Chondrocyte (in vitro differentiated cells): ENCODE data around the gene MRPL24. TPM values are rescaled to one million over a fixed set of nuclear protein-coding genes. Genes with fewer than 3 reads are reported as not detected.

Experiments
- DNase-seq: peaks from one replicate; pipeline ENCODE4 v3.0.0; 2021; ENCODE audit warnings: mixed read lengths, low spot score
- H3K27ac Mint-ChIP-seq: one replicate; pipeline ENCODE4 v1.8.0; 2021; ENCODE audit warnings: mild to moderate bottlenecking, moderate library complexity, mixed read lengths; ENCODE audit not compliant: unreplicated experiment
- H3K27me3 Mint-ChIP-seq: 2 replicates; pipeline ENCODE4 v1.8.0; 2021; ENCODE audit warnings: low read depth, mixed read lengths
- H3K36me3 Mint-ChIP-seq: 2 replicates; pipeline ENCODE4 v1.8.0; 2021; ENCODE audit warnings: low read depth, mixed read lengths
- H3K4me1 Mint-ChIP-seq: 2 replicates; pipeline ENCODE4 v1.8.0; 2021; ENCODE audit warnings: low read depth, mild to moderate bottlenecking, mixed read lengths
- H3K4me3 Mint-ChIP-seq: one replicate; pipeline ENCODE4 v1.8.0; 2021; ENCODE audit warnings: mild to moderate bottlenecking, moderate library complexity, mixed read lengths; ENCODE audit not compliant: unreplicated experiment
- H3K9me3 Mint-ChIP-seq: 2 replicates; pipeline ENCODE4 v1.8.0; 2021; ENCODE audit warnings: low read depth, mixed read lengths
- total RNA-seq: library from RNA; stranded (reverse); gene quantifications from 3 replicates; pipeline ENCODE4 v1.2.1, GENCODE V29; 2021
- TF ChIP-seq, protein P1 (sequence below): fragments of 200-600 bp; sonication (generic); IDR thresholded peaks from 2 replicates; pipeline ENCODE4 v1.5.0; 2021; ENCODE audit warnings: antibody characterized with exemption, mild to moderate bottlenecking, moderate library complexity

The MRPL24 gene
- total RNA-seq, 1 donor from 2014 or later = 40.3 TPM

- Mint-ChIP-seq H3K4me1 (peaks cover 28% of the 10 kb centered on the region), H3K9me3 (no peaks in the 10 kb centered on the region), H3K36me3 (peaks cover 14% of the 10 kb centered on the region), H3K4me3 (no peak overlapping the region), H3K27me3 (no peaks in the 10 kb centered on the region), H3K27ac (no peak overlapping the region)
- DNase-seq = no peak
- TF ChIP-seq, protein P1, sequence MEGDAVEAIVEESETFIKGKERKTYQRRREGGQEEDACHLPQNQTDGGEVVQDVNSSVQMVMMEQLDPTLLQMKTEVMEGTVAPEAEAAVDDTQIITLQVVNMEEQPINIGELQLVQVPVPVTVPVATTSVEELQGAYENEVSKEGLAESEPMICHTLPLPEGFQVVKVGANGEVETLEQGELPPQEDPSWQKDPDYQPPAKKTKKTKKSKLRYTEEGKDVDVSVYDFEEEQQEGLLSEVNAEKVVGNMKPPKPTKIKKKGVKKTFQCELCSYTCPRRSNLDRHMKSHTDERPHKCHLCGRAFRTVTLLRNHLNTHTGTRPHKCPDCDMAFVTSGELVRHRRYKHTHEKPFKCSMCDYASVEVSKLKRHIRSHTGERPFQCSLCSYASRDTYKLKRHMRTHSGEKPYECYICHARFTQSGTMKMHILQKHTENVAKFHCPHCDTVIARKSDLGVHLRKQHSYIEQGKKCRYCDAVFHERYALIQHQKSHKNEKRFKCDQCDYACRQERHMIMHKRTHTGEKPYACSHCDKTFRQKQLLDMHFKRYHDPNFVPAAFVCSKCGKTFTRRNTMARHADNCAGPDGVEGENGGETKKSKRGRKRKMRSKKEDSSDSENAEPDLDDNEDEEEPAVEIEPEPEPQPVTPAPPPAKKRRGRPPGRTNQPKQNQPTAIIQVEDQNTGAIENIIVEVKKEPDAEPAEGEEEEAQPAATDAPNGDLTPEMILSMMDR = no peak
These were observed 40.0 kb downstream of the MRPL24 start for GRCh38 chr1:156700736-156701531.

DNA sequence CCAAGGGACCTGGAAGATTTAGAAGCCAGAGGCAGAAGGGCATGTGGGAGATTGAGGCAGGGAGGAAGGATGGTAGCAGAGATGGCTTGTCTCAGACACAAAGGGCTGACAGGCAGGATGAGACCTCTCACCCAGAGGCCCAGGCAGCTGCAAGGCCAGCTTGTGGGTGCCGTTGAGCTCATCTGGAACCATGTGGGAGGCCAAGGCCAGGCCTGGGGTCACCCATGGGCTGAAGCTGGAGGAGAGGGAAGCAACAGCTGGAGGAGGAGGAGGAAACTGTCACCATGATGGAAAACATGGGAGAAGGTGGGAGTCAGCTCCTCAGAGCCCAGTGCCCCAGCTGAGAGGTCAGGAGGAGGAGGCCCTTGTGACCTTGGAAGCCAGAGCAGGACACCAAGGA, 41.9 kb downstream of the MRPL24 start:
- DNase-seq = no peak
- no peaks in the 10 kb centered on the region for H3K27me3 Mint-ChIP-seq
- TF ChIP-seq, protein P1 = no peak
- peaks cover 17% of the 10 kb centered on the region for H3K4me1 Mint-ChIP-seq
- peaks cover 14% of the 10 kb centered on the region for H3K36me3 Mint-ChIP-seq
- H3K27ac Mint-ChIP-seq = no peak overlapping the region
- H3K4me3 Mint-ChIP-seq = no peak overlapping the region
- H3K9me3 Mint-ChIP-seq = no peaks in the 10 kb centered on the region

DNA sequence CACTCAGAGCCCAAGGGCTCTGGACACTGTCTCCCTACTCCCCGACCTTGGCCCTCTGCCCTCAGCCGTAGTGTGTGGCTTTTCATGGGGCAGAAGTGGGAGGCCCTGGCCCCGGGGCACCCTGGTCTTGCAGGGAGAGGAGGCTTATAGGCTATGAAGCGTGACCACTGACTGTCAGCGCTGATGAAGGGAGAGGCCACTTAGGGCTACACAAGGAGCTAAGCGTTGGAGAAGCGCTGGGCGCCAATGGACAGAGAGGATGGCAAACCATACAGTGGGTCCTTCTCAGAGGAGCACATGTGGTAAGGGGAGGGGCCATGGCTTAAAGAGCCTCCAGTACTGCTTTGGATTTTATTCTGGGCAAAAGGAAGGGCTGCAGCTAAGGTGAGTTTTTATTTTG, 43.4 kb downstream of the MRPL24 start:
- peaks cover 22% of the 10 kb centered on the region for H3K4me1 Mint-ChIP-seq

GRCh38 chr1:156696755-156697154, 44.1 kb downstream of the MRPL24 start:
- Mint-ChIP-seq H3K4me1 (peaks cover 30% of the 10 kb centered on the region), H3K27me3 (peaks cover 1% of the 10 kb centered on the region), H3K36me3 (peaks cover 14% of the 10 kb centered on the region), H3K9me3 (no peaks in the 10 kb centered on the region), H3K27ac (no peak overlapping the region), H3K4me3 (no peak overlapping the region)
- no peak for DNase-seq
- TF ChIP-seq, protein P1 = no peak

More for the DNA sequence above, 43.4 kb downstream of the MRPL24 start:
- Mint-ChIP-seq H3K36me3 (peaks cover 14% of the 10 kb centered on the region), H3K4me3 (no peak overlapping the region), H3K9me3 (no peaks in the 10 kb centered on the region), H3K27ac (no peak overlapping the region), H3K27me3 (no peaks in the 10 kb centered on the region)
- DNase-seq = no peak
- TF ChIP-seq, protein P1 = no peak

GRCh38 chr1:156694690-156694962, 46.3 kb downstream of the MRPL24 start:
- Mint-ChIP-seq H3K4me1 (peaks cover 46% of the 10 kb centered on the region), H3K27me3 (peaks cover 1% of the 10 kb centered on the region), H3K36me3 (peaks cover 7% of the 10 kb centered on the region), H3K27ac (no peak overlapping the region), H3K4me3 (no peak overlapping the region), H3K9me3 (no peaks in the 10 kb centered on the region)
- TF ChIP-seq, protein P1 = no peak
- no peak for DNase-seq
